SK-N-SH (cell line): ENCODE results near the gene BMAL1. TPM values are rescaled to one million over a fixed set of nuclear protein-coding genes. Genes with fewer than 3 reads are reported as not detected.

Experiments used
- CTCF ChIA-PET: fragments of 300-600, 350-600 bp; formaldehyde crosslinking; extraction: SDS; loops from one replicate; lab custom pipeline; 2021; lab: Yijun Ruan, JAX
- POLR2A ChIA-PET: fragments of 350-600 bp; sonication (Branson Sonifier 250); formaldehyde crosslinking; extraction: SDS; loops from one replicate; lab custom pipeline; 2020; ENCODE audit warnings: antibody characterized with exemption, inconsistent platforms; lab: Yijun Ruan, JAX
- DNase-seq: peaks from one replicate; pipeline ENCODE4 v3.0.0; 2012
- H2AFZ ChIP-seq: fragments of 200-600 bp; sonication (generic); 2 replicates; pipeline ENCODE4 v1.8.1; 2016; ENCODE audit warnings: antibody characterized with exemption, mild to moderate bottlenecking, low read depth
- H3F3A ChIP-seq: fragments of 200-600 bp; sonication (generic); replicated peaks from 2 replicates; pipeline ENCODE3; 2016; ENCODE audit warnings: antibody characterized with exemption, mild to moderate bottlenecking; ENCODE audit not compliant: insufficient read depth
- H3K27ac ChIP-seq, 2 experiments: fragments of 200-500 bp in 1 of 2; fragments of 200-600 bp in 1 of 2; sonication (Bioruptor generic) in 1 of 2; sonication (generic), shearing (Covaris generic) in 1 of 2; 2 replicates each; pipeline versions ENCODE4 v1.5.1 to v1.6.1; 2014 to 2016; ENCODE audit warnings: low read depth in 2 of 2, inconsistent platforms in 1 of 2, low read length in 1 of 2, mild to moderate bottlenecking in 1 of 2, mixed read lengths in 1 of 2
- H3K27me3 ChIP-seq: fragments of 200-600 bp; sonication (generic), shearing (Covaris generic); 2 replicates; pipeline ENCODE4 v1.6.1; 2016; ENCODE audit warnings: mixed run types; ENCODE audit not compliant: insufficient read depth
- H3K36me3 ChIP-seq, 2 experiments: fragments of 200-500 bp in 1 of 2; fragments of 200-600 bp in 1 of 2; sonication (Bioruptor generic) in 1 of 2; sonication (generic) in 1 of 2; replicated peaks in 1 of 2; 2 replicates each; pipeline versions ENCODE3 to v1.5.1; 2014 to 2016; ENCODE audit warnings: low read length in 1 of 2, mild to moderate bottlenecking in 1 of 2; ENCODE audit not compliant: insufficient read depth in 2 of 2, control insufficient read depth in 1 of 2
- H3K4me1 ChIP-seq, 2 experiments: fragments of 200-500 bp in 1 of 2; fragments of 200-600 bp in 1 of 2; sonication (Bioruptor generic) in 1 of 2; sonication (generic), shearing (Covaris generic) in 1 of 2; 2 replicates each; pipeline versions ENCODE4 v1.5.1 to v1.6.1; 2014 to 2016; ENCODE audit warnings: low read depth in 1 of 2, low read length in 1 of 2, mixed run types in 1 of 2; ENCODE audit not compliant: insufficient read depth in 2 of 2, control insufficient read depth in 1 of 2
- H3K4me2 ChIP-seq: fragments of 200-600 bp; sonication (generic), shearing (Covaris generic); 2 replicates; pipeline ENCODE4 v1.6.1; 2017; ENCODE audit warnings: mixed run types
- H3K4me3 ChIP-seq, 2 experiments: fragments of 200-500 bp in 1 of 2; fragments of 200-600 bp in 1 of 2; sonication (Bioruptor generic) in 1 of 2; sonication (generic), shearing (Covaris generic) in 1 of 2; 2 replicates each; pipeline versions ENCODE4 v1.5.1 to v1.8.1; 2014 to 2016; ENCODE audit warnings: low read depth in 2 of 2, inconsistent platforms in 1 of 2, low read length in 1 of 2, mild to moderate bottlenecking in 1 of 2, mixed read lengths in 1 of 2, moderate library complexity in 1 of 2
- H3K79me2 ChIP-seq: fragments of 200-600 bp; sonication (generic); 2 replicates; pipeline ENCODE4 v1.8.1; 2017; ENCODE audit warnings: mild to moderate bottlenecking; ENCODE audit not compliant: insufficient read depth
- H3K9ac ChIP-seq: fragments of 200-600 bp; sonication (generic); 2 replicates; pipeline ENCODE4 v1.6.1; 2017; ENCODE audit warnings: mixed run types
- H3K9me2 ChIP-seq: fragments of 200-600 bp; sonication (generic); 2 replicates; pipeline ENCODE4 v1.6.1; 2017; ENCODE audit warnings: mixed run types
- H3K9me3 ChIP-seq: fragments of 200-600 bp; sonication (generic); 2 replicates; pipeline ENCODE4 v1.6.1; 2017; ENCODE audit warnings: mixed run types, mild to moderate bottlenecking, moderate library complexity
- H4K20me1 ChIP-seq: fragments of 200-600 bp; sonication (generic); 2 replicates; pipeline ENCODE4 v1.6.1; 2017; ENCODE audit warnings: mild to moderate bottlenecking, mixed run types; ENCODE audit not compliant: insufficient read depth
- FOSL2 ChIP-seq: IDR thresholded peaks from 2 replicates; pipeline ENCODE4 v1.4.0; 2012; ENCODE audit warnings: low read depth, mild to moderate bottlenecking, moderate library complexity, borderline replicate concordance
- GABPA ChIP-seq: IDR thresholded peaks from 2 replicates; pipeline ENCODE4 v1.4.0; 2012; ENCODE audit warnings: low read depth, mild to moderate bottlenecking
- MXI1 ChIP-seq: IDR thresholded peaks from 2 replicates; pipeline ENCODE4 v1.6.1; 2012; ENCODE audit warnings: mild to moderate bottlenecking, low read depth, low read length, improper control_type of control experiment
- RAD21 ChIP-seq: IDR thresholded peaks from 2 replicates; pipeline ENCODE4 v1.6.1; 2012; ENCODE audit warnings: mild to moderate bottlenecking, low read length
- SMC3 ChIP-seq: IDR thresholded peaks from 2 replicates; pipeline ENCODE4 v1.6.1; 2012; ENCODE audit warnings: low read depth, low read length, improper control_type of control experiment
- WGBS: methylation state at CpG from one replicate; pipeline ENCODE4 v1.1.6; 2017; ENCODE audit warnings: low lambda C conversion rate; 5-methylcytosine and 5-hydroxymethylcytosine counted together
- polyA plus RNA-seq, 3 experiments: library from polyadenylated mRNA; depleted of rRNA; stranded (reverse); fragments of >200 nt; gene quantifications; 2 replicates each; pipeline ENCODE4 v1.2.3, GENCODE V29; 2012
- TF ChIP-seq, protein P1 (sequence below): IDR thresholded peaks from 2 replicates; pipeline ENCODE4 v1.4.0; 2012; ENCODE audit warnings: low read depth, borderline replicate concordance
- TF ChIP-seq, protein P2 (sequence below): fragments of 200-600 bp; sonication (generic); IDR thresholded peaks from 2 replicates; pipeline ENCODE4 v1.6.1; 2017; ENCODE audit warnings: antibody characterized with exemption, mild to moderate bottlenecking, moderate library complexity

BMAL1 gene
- polyA plus RNA-seq, 1 of the 3 experiments (the other 2 are of a cell fraction), result 6.5 TPM

DNA sequence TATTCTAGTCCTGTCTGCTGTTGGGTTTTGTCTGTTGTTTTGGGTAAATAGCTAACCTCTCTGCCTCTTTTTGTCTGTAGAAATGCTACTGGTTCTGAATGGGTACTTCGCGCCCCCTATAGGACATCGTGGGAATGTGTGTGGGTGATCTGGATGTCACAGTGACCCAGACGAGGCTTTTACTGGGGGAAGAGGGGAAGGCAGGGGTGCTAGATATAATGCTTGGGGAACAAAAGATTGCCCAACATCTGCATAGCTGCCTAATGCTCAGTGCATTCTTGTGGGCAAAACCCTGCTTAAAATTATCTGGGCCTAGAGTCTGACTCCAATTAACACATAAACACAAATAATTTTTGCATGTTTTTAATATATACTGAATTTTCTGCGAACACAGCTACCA, 57.7 kb downstream of the BMAL1 start:
- peaks cover 16 to 47% of the 10 kb centered on the region in 2 experiments for H3K4me1 ChIP-seq
- no peaks in the 10 kb centered on the region for H3K27me3 ChIP-seq
- H3K9me3 ChIP-seq, result no peaks in the 10 kb centered on the region
- H3F3A ChIP-seq, result peaks cover 23% of the 10 kb centered on the region
- H4K20me1 ChIP-seq, result no peaks in the 10 kb centered on the region
- DNase-seq, result peak; percentile 69
- TF ChIP-seq, protein P1, sequence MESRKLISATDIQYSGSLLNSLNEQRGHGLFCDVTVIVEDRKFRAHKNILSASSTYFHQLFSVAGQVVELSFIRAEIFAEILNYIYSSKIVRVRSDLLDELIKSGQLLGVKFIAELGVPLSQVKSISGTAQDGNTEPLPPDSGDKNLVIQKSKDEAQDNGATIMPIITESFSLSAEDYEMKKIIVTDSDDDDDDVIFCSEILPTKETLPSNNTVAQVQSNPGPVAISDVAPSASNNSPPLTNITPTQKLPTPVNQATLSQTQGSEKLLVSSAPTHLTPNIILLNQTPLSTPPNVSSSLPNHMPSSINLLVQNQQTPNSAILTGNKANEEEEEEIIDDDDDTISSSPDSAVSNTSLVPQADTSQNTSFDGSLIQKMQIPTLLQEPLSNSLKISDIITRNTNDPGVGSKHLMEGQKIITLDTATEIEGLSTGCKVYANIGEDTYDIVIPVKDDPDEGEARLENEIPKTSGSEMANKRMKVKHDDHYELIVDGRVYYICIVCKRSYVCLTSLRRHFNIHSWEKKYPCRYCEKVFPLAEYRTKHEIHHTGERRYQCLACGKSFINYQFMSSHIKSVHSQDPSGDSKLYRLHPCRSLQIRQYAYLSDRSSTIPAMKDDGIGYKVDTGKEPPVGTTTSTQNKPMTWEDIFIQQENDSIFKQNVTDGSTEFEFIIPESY, result no peak
- TF ChIP-seq, protein P2, sequence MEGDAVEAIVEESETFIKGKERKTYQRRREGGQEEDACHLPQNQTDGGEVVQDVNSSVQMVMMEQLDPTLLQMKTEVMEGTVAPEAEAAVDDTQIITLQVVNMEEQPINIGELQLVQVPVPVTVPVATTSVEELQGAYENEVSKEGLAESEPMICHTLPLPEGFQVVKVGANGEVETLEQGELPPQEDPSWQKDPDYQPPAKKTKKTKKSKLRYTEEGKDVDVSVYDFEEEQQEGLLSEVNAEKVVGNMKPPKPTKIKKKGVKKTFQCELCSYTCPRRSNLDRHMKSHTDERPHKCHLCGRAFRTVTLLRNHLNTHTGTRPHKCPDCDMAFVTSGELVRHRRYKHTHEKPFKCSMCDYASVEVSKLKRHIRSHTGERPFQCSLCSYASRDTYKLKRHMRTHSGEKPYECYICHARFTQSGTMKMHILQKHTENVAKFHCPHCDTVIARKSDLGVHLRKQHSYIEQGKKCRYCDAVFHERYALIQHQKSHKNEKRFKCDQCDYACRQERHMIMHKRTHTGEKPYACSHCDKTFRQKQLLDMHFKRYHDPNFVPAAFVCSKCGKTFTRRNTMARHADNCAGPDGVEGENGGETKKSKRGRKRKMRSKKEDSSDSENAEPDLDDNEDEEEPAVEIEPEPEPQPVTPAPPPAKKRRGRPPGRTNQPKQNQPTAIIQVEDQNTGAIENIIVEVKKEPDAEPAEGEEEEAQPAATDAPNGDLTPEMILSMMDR, result peak; percentile 91
- TF ChIP-seq SMC3, result peak; percentile 80
- peak; percentile 90 for TF ChIP-seq RAD21
- H3K4me3 ChIP-seq, result no peak overlapping the region; a peak in 1 of 4 replicates
- peaks cover 24% of the 10 kb centered on the region; the same call in 1 of the 2 replicates for H3K79me2 ChIP-seq
- ChIA-PET CTCF (interaction anchor here (0.6 to 10.7 kb wide), 57 partner anchors 8 to 1047 kb away, joined by 3 to 177 read pairs (median 5); partner anchors contain the start of gene BTBD10), POLR2A (interaction anchor here (0.9 kb wide), 1 partner anchor 125 kb away, joined by 4 read pairs; no protein-coding TSS in a partner anchor)
- no peak overlapping the region for H3K9ac ChIP-seq
- WGBS, result 16% methylated on average over 5 of the region's 5 CpGs
- H3K27ac ChIP-seq, result no peak overlapping the region
- no peak overlapping the region for H2AFZ ChIP-seq
- H3K4me2 ChIP-seq, result no peak overlapping the region
- no peaks in the 10 kb centered on the region for H3K9me2 ChIP-seq
- H3K36me3 ChIP-seq, result no peaks in the 10 kb centered on the region

DNA sequence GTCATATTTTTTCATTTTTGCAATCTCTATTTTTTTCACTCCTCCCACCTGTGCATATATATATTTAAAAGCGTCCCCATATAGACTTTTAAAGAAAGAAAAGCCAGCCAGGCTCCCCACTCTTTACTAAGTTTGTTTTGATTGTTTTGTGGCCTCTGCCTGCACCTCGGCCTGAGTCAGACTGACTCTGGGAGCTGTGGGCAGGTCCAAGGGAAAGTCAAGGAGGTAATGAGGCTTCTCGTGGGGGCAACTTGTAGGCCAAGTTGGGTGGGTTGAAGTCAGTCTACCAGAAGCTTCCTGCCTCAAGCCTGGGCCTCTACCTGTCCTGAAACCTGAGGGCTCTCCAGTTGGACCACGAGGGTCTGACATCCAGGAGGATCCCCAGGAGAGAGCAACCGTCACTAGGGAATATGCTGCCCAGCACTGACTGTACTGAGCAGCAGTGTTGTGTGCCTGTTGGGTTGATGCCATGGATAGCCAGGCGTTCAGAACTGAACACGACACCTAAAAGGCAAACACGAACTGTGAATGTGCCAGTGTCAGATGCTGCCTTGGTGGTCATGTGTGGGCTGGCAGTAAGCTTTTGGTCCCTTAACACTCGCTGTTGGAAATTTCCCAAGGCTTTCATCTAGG, 58.8 kb downstream of the BMAL1 start:
- 64% methylated on average over 9 of the region's 9 CpGs for WGBS
- POLR2A ChIA-PET, result no interaction called here
- no peak for DNase-seq
- Histone ChIP-seq H3K9ac (no peak overlapping the region), H3K4me1 (peaks cover 16 to 37% of the 10 kb centered on the region in 2 experiments), H3K27ac (peak overlapping the region; percentile 16 to 92), H3K4me2 (peak overlapping the region; percentile 31; the same call in 1 of the 2 replicates), H3F3A (peaks cover 23% of the 10 kb centered on the region), H3K9me3 (no peaks in the 10 kb centered on the region), H3K9me2 (no peaks in the 10 kb centered on the region), H3K27me3 (no peaks in the 10 kb centered on the region), H3K79me2 (peaks cover 24% of the 10 kb centered on the region; the same call in 1 of the 2 replicates), H2AFZ (no peak overlapping the region), H3K36me3 (no peaks in the 10 kb centered on the region), H4K20me1 (no peaks in the 10 kb centered on the region), H3K4me3 (no peak overlapping the region)
- CTCF ChIA-PET, result interaction anchor here (0.9 to 10.7 kb wide), 29 partner anchors 9 to 372 kb away, joined by 3 to 177 read pairs (median 11); no protein-coding TSS in a partner anchor
- TF ChIP-seq FOSL2, result no peak
- no peak for TF ChIP-seq GABPA
- TF ChIP-seq MXI1, result no peak
